ENCODE results near the gene AKNAD1.

Gene AKNAD1

GRCh38 chr1:108780937-108781574, 75.8 kb downstream of the AKNAD1 start:
- no peak for DNase-seq

GRCh38 chr1:108779455-108779854, 77.4 kb downstream of the AKNAD1 start:
- no peak for DNase-seq

- DNase-seq, result no peak
Measured at GRCh38 chr1:108777839-108778238, 79.1 kb downstream of the AKNAD1 start.

- no peak for DNase-seq
Measured at GRCh38 chr1:108767708-108768107, 89.2 kb downstream of the AKNAD1 start.

GRCh38 chr1:108767115-108767514, 89.8 kb downstream of the AKNAD1 start:
- DNase-seq, result no peak

All from GF-D8 (cell line).